Stimulated activated CD4-positive, alpha-beta T cell treated with anti-CD3 and anti-CD28 coated beads, Interleukin-12 subunit alpha, Interleukin-12 subunit beta, amount 100 ng/mL, for 4 hours (primary cell): Measurements from ENCODE around the gene RGS8.
"Not testable (repeated sequence)": the region's sequence is repeated elsewhere in the genome, so short reads cannot be mapped to it uniquely, and the experiment has no call there.

ENCODE experiments used
- DNase-seq: peaks from one replicate; pipeline ENCODE4 v3.0.0-alpha.2; 2020

RGS8 gene

GRCh38 chr1:182700351-182700709, 15.9 kb upstream of the RGS8 start:
- no peak for DNase-seq

DNA sequence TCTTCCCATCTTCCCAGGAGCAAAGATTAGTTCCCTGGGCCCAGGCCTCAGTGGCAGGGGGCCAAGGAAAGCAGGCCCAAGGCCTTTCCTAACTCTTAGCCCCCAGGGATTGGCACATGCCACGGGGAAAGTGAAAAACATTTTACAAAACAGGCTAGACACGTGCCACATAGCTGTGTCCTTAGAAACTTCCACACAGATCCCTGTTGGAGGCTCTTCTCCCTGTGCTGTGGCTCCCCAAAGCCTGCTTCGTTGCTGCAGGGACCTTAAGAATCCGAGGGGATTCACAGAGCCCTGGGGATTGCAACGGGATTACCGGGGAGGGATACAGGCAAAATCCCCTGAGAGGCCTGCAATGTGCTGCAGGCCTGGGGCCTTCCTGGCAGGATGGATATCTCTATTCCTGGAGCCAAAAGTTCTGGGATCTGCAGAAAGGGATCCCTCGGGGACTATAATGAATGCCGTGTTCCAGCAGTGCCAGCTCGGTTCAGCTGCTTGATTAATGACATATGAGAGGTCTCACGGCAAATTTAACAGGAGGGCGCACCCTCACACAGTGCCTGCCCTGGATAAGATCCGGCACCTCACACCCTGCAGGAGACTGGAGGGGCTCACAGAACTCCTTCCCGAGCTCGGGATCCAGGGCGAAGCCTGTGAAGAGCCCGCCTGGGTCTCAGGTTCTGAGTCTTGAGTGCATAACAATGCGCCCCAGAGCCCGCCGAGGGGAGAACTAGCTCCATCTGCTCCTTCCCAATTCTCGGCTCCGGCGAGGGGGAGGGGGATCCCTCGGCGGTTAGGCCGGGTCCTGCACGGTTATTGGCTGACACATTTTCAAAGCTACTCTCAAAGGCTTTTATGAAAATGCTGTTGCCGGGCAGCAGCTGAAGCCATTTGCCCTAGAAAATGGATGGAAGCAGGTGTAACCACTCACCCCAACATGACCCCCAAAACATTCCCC, 15.3 kb upstream of the RGS8 start:
- DNase-seq, result no peak

DNA sequence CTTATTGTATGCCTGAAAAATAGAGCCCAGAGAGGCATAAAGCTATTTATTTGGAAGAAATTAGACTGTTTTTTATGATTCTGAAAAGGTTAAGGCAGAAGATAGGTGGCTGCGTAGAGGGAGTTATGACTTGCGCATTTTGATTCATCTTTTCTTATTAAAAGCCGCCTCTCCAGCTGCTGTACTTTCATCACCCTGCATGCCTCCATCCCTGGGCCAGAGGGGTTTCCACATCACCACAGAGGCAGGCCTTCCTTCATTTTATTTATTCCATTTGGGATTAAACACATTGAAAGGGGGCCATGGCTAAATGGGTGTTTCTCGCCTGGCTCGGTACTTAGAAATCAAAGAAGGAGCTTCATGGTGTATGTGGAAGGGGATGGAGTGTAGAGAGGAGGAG, 14.6 kb upstream of the RGS8 start:
- no peak for DNase-seq

- not testable (repeated sequence) for DNase-seq
Measured at GRCh38 chr1:182693139-182693538, 8.8 kb upstream of the RGS8 start.

DNA sequence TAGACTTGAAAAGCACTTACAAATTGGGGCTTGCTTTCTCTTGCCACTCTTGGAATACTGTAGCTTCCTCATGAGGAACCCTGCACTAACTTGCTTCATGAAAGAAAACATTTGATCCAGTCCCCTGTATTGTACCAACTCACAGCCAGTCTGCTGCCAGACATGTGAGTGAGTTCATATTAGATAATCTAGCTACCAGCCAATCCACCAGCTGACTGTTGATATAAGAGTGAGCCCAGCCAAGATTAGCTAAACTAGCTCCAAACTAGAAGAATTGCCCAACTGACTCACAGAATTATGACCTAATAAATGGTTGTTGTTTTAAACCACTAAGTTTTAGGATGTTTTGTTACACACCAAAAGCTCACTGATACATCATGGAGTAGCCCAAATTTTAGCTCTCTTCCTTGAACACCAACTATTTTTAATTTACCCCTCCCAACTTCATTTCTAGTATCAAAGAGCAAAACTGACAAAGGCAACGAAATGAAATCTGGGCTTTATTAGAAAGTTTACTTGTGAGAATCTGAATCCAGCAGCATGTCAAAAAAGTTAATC, 6.6 kb upstream of the RGS8 start:
- DNase-seq, result no peak

DNA sequence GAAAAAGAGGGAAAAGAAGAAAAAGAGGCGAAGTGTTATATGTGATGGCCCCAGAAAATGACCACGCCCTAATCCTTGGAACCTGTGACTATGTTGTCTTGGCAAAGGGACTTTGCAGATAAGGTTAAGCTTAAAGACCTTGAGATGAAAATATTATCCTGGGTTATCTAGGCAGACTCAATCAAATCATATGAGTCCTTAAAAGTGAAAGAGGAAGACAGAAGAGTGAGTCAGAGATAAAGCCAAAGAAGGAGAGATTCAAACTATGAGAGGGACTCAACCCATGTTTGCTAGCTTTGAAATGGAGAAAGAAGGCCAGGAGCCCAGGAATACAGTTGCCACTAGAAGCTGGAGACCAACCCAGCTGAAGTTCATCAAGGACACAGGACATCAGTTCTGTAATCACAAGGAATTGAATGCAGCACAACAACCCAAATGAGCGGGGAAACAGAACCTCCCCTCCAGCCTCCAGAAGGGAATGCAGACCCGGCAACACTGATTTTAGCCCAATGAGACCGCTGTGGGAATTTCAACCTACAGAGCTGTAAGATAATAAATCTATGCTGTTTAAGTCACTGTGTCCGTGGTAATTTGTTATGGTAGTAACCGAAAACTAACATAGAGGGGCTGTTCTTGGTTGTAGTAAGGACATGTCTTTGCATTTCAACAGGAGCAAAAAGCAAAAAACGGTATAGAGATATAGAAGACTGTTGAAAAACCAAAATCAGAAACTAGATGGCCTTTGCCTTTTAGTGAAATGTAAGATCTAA, 4.2 kb upstream of the RGS8 start:
- DNase-seq, result no peak

DNA sequence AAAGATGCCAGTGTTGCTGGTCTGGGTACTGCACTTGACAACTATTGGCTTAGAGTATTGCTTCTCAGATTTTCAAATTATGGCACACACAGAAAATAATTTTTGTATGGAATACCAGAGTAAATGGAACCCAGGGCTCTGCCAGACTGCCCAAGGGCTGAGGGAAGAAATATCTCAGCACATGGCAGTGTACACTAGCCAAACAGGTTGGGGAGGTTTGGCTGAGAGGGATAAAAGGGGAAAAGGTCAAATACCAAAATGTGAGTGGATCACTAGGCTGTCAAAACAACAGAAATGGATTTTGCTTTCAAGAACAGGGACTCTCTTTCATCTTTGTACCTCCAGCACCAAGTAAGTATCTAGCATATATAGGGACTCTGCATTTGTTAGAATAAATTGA, 3.0 kb upstream of the RGS8 start:
- no peak for DNase-seq

GRCh38 chr1:182686446-182686845, 2.1 kb upstream of the RGS8 start:
- no peak for DNase-seq

DNA sequence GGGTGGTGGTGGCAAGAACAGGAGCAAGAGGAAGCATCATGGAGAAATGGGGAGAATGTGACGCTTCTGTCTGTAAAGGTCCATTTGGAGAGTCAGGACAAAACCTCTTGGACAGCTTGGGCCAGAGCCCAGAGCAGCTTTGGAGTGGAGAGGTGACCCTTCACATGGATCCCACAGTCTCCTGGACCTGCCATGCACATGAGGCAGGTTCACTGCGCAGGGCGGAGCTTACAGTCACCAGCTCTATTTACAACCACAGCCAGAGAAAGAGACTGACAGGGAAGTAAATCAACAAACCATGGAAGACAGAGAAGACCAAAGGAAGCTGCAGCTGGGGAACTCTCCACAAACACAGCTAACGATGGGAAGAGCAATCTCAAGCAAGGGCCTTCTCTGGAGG, 828 bp upstream of the RGS8 start:
- DNase-seq, result no peak

GRCh38 chr1:182682898-182683501, 1.4 kb downstream of the RGS8 start:
- no peak for DNase-seq

DNA sequence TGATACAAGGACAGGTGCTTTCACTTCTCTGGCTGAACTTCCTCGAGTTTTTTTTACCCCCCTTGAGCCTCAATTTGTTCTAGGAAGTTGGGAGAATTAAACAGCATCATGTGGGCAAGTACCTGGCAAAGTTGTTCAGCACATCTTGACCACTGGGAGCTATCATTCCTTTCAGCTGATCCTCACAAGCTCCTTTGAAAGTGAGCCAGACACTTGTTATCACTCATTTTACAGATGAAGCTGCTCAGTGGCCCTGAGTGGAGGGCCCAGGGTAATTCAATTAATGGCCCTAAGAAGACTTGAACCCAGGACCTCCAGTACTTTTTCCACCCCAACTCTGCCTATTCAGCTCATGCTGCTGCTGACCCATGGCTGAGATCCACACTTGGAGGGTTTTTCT, 2.0 kb downstream of the RGS8 start:
- DNase-seq, result no peak

- DNase-seq, result no peak
Measured at GRCh38 chr1:182681568-182681912, 2.8 kb downstream of the RGS8 start.

GRCh38 chr1:182680901-182681567, 3.4 kb downstream of the RGS8 start:
- DNase-seq, result no peak

- no peak for DNase-seq
Measured at GRCh38 chr1:182680408-182680807, 4.0 kb downstream of the RGS8 start.

GRCh38 chr1:182679684-182680083, 4.7 kb downstream of the RGS8 start:
- DNase-seq, result no peak

DNA sequence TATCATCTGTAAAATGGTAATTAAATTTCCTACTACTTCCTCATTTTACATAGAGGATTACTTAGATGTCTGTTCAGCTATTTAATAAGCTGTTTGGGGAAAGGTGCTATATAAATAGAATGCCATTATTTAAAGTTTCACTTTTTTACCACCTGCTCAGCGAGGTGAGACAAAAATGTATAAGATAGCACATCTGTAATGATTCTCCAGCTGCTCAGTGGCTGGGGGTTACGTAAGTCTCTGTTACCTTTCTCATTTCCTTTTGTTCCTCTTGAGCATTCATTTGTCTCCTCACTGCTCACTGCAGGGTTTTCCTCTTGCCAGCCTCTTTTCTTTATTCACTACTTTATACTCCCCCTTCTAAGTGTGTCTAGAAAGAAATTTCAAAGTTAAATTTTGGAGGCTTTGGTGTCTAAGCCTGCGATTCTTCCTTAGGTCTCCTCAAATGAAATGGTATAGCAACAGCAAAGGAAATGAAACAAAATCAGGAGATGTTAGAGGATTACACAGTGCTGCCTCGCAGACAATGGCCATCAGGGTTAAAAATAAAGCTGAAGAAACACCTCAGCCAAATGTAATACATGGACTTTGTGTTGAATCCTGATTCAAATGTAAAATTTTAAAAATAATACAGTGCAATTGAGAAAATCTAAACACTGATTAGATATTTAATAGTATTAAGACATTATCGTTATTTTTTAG, 6.8 kb downstream of the RGS8 start:
- DNase-seq, result no peak

- DNase-seq, result no peak
Measured at GRCh38 chr1:182676274-182676673, 8.1 kb downstream of the RGS8 start.

- DNase-seq, result no peak
Measured at GRCh38 chr1:182674346-182675246, 9.8 kb downstream of the RGS8 start.

DNA sequence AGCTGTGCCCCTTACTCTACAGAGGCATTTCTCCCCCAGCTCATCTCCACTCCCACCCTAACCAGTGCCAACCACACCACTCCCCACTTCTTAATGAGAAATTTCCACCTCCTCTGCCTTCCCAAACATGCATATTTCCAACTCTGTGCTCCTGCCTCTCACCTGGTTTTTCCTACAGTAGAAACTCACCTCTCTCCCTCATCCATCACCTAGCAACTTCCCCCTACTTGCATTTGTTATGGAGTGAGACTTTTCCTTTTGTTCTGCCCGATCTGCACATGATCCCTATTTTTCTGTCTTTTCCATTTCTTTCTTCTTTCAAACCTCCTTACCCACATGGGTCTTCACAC, 11.9 kb downstream of the RGS8 start:
- DNase-seq, result no peak

- no peak for DNase-seq
Measured at GRCh38 chr1:182671750-182672486, 12.5 kb downstream of the RGS8 start.
